GM19463 (cell line): Measurements from ENCODE around the gene DLK2.

ENCODE experiments used
- ATAC-seq: cut with Tn5 transposase; IDR thresholded peaks from one replicate; pipeline ENCODE4 v1.9.1; 2021; ENCODE audit warnings: mild to moderate bottlenecking, moderate library complexity; ENCODE audit not compliant: unreplicated experiment

The DLK2 gene

GRCh38 chr6:43454696-43455530 is 435 bp downstream of the DLK2 start:
- ATAC-seq, result no peak

DNA sequence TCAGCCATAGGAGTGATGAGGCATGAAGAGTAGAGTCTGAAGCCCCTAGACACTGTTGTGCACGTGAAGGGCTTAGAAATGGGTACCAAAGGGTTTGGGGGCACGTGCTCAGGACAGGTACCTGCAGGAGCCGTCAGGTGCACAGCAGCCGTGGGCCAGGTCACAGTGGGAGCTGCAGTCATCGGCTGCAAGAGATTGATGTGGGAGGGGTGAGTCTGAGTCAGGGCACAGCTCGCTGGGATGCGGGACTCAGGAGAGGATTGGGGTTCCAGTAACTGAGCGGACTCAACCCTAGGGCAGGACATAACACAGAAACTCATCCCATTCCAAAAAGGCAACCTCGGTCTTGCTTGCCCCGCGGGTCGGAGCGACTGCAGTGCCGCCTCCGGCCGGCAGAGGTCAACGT is 1.1 kb downstream of the DLK2 start:
- ATAC-seq, result peak; percentile 47

DNA sequence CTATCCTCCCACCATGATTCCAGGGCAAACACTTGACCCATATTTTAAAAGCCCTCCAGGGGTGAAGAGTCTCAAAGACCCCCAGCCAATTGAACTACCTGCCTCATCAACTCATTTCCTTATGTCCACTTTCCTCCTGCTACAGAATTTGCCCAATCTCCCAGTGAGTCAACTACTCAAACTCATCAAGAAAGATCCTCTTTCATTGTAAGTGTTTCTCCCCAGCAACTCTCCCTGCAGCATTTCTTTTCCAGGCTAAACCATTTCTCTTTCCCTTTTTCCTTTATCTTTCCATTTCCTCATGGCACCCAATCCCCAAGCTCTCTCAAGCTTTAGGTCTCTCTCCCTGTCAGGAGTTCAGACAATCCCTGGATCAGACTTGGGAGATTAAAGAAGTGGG is 1.5 kb downstream of the DLK2 start:
- ATAC-seq, result no peak

DNA sequence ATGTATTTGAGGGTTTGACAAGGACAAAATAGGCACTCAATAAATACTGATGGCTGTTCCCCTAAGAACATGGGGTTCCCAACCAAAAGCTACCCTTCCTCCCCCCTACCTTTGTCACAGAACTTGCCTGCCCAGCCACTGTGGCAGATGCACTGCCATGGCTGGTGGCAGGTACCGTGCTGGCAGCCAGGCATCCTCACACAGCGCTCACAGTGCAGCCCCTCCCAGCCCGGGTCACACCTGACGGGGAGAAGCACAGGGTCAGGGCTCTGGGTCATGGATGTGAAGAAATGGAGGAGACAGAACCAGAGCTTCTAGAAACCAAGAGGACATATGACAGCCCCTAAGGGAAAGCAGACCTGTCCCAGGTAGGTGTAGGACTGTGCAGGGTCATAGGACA is 2.5 kb downstream of the DLK2 start:
- no peak for ATAC-seq

DNA sequence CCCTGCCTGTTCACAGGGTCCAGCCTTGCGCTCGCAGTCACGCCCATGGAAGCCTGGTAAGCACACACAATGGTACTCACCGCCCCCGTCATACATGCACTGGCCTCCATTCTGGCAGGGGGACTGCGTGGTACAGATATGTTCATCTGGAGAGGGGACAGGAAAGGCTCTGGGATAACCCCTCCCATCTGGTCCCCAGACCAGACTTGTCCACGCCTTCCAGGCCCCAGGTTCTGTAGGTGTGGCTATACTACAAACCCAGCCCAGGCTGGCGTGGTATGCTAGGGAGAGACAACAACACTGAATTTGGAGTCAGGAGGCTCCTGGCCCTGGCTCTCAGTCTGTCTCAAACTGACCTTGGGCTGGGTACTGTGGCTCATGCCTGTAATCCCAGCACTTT is 3.4 kb downstream of the DLK2 start:
- no peak for ATAC-seq

DNA sequence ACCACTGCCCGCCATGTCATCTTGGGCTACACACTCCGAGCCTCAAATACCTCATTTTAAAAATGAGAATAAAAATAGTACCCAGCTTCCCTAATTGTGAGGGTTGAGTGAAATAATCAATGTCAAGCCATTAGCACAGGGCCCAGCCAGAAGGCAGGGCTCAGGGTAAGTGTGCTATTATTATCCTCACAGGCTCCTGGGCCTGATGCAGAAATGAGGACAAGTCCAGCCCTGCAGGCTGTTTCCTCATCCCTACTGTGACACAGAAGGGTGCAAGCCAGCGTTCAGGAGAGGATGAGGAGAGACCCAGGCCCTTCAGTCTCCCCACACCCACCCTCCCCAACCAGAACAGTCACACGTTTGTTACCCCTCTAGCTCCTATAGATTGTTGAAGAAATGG is 4.0 kb downstream of the DLK2 start:
- ATAC-seq, result no peak

- ATAC-seq, result no peak
Measured at GRCh38 chr6:43450699-43451131, 4.6 kb downstream of the DLK2 start.

- ATAC-seq, result no peak
Measured at GRCh38 chr6:43448916-43449315, 6.4 kb downstream of the DLK2 start.

DNA sequence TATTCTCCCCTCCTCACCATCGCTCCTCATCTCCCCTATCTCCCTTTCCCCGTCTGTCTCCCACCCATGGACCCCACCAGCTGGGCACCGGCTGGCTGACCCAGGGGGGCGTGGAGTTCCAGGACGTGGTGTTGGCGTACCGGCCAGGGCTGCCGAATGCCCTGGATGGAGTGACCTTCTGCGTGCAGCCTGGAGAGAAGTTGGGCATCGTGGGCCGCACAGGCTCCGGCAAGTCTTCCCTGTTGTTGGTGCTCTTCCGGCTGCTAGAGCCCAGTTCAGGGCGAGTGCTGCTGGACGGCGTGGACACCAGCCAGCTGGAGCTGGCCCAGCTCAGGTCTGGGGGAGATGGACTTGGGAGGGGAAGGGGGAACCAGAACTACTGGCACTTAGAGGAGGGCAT is 7.7 kb downstream of the DLK2 start:
- ATAC-seq, result no peak

GRCh38 chr6:43445576-43445975 is 9.8 kb downstream of the DLK2 start:
- no peak for ATAC-seq

DNA sequence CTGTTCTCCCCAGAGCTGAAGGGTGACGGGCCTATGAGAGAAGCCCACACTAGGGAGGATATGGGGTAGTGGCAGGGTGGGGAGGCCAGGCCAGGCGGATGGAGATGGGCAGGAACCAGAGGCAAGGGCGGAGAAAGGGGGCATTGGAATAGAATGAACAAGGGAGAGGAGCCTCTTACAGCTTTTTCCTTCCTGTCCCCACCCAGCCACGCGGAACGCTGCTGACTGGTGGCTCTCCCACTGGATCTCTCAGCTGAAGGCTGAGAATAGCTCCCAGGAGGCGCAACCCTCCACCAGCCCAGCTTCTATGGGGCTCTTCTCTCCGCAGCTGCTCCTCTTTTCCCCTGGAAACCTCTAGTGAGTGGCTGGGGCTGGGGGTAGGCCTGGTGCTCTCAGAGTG is 10.8 kb downstream of the DLK2 start:
- no peak for ATAC-seq

- ATAC-seq, result no peak
Measured at GRCh38 chr6:43444036-43444435, 11.3 kb downstream of the DLK2 start.

DNA sequence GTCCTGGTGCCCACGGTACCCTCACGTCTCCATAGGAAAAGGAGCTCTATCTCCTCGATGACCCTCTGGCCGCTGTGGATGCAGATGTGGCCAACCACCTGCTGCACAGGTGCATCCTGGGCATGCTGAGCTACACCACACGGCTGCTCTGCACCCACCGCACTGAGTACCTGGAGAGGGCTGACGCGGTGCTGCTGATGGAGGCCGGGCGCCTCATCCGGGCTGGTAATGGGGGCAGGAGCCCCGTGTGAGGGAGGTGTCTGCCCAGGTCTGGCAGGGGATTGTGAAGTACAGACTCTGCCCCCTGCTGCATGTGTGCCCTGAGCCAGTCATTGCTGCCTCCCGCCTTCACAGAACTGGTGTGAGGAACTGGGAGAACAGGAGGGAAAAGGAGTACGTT is 12.4 kb downstream of the DLK2 start:
- ATAC-seq, result no peak

- no peak for ATAC-seq
Measured at GRCh38 chr6:43437700-43438099, 17.6 kb downstream of the DLK2 start.

- no peak for ATAC-seq
Measured at GRCh38 chr6:43436577-43437282, 18.6 kb downstream of the DLK2 start.

DNA sequence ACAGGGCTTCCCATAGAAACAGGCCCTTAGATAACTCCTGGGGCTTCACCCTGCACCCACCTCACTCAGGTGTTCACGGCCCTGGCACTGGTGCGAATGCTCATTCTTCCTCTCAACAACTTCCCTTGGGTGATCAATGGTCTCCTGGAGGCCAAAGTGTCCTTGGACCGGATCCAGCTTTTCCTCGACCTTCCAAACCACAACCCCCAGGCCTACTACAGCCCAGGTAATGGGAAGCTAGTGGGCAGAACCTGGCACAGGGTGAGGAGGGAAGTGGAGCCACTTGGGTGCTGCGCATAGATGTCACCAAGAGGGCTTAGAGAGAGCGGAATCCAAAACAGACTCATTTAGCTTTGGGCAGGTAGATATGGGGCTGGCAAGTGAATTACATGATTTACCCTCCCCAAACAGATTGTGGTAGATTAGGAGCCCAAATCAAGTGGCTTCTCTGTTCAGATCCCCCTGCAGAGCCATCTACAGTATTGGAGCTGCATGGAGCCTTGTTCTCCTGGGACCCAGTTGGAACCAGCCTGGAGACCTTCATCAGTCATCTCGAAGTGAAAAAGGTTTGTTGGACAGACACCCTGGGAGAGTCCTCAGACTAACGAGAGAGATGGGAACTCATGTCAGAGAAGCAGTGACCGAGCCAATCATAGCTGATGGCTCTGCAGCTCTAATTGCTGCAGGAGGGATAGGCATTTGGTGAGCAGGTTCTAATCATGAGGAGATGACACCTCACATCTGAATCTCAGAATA is 19.5 kb downstream of the DLK2 start:
- no peak for ATAC-seq

DNA sequence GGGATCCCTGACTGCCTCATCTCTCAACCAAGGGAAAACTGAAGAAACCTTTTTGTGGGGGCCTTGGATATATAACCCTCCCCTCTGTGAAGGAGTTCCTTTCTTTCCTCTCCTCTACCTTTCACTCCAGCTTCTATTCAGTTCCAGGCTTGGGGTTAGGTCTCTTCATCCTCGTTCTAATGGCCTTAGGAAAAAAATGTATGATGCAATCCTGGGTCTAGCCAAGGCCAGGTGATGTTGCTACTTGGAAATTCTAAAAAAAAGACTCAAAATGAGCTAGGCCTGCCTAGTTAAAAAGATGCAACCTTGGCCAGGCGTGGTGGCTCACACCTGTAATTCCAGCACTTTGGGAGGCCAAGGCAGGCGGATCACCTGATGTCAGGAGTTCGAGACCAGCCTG is 20.4 kb downstream of the DLK2 start:
- ATAC-seq, result no peak

DNA sequence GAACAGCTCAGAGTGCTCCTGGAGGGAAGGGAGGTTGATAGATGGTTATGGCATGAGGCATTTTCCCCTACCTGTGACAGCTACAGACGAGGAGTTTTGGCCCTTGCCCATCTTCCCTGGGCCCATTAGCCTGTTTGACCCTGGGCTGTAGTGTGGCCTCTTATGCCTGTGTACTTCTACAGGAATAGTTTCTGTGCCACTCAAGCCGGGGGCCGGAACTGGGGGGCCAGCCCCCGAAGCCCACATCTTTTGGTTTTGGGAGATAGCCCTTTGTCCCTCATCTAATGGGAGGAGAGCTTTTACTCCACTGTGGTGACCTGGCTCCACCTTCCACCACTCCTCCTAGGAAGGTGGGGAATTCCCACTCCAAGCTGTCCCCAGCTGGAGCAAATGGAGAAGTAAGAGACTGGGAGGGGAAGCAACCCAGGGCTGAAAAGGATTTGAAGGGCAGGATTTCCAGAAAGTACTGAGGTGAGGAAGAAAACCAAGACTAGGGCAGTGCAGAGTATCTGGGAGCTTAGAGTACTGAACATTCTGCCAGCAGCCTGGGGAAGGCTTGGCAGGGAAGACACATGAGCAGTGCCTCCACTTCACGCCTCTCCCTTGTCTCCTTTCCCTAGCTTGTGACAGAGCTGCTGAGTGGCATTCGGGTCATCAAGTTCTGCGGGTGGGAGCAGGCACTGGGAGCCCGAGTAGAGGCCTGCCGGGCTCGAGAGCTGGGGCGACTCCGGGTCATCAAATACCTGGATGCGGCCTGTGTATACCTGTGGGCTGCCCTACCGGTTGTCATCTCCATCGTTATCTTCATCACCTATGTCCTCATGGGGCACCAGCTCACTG is 21.1 kb downstream of the DLK2 start:
- ATAC-seq, result no peak

GRCh38 chr6:43433148-43433547 is 22.2 kb downstream of the DLK2 start:
- no peak for ATAC-seq

GRCh38 chr6:43432009-43432945 is 23.1 kb downstream of the DLK2 start:
- ATAC-seq, result no peak
